Epithelial cell of esophagus (primary cell): ENCODE measurements around the gene PWWP2B.

Source experiments
- DNase-seq: peaks from one replicate; pipeline ENCODE4 v3.0.0; 2010; ENCODE audit warnings: low read depth
- H3K4me3 ChIP-seq: 2 replicates; pipeline ENCODE4 v1.5.1; 2011; ENCODE audit warnings: mild to moderate bottlenecking, low read length, control low read depth
- TF ChIP-seq, protein P1 (sequence below): IDR thresholded peaks from 2 replicates; pipeline ENCODE4 v1.5.1; 2011; ENCODE audit warnings: low read depth, mild to moderate bottlenecking, low read length, control low read depth, inconsistent platforms; ENCODE audit not compliant: insufficient read depth; ENCODE audit errors: missing control alignments

PWWP2B gene

DNA sequence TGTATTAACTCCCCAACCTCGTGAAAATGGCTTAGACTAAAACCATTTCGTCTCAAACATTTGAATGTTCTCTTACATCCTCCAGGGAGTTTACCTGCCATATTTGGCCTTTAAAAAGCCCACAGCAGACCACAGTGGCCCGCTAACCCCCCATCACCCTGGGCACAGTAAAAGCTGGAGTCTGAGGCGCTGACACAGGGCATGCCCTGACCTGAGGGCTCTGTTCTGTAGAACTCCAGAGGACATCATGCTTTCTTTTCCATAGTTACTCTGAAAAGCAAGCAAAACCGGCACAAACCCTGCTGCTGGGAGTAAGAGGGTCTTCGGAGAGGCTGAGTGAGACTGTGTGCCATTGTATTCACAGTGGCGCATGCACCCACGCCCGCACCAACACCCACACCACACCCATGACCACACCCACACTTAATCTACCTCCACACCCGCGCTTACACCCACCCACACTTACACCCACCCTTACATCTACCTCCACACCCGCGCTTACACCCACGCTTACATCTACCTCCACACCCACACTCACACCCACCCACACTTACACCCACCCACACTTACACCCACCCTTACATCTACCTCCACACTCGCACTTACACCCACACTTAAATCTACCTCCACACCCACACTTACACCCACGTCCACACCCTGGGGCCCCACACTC lies 32.9 kb upstream of the PWWP2B start:
- peak; percentile 72 for DNase-seq
- TF ChIP-seq, protein P1, sequence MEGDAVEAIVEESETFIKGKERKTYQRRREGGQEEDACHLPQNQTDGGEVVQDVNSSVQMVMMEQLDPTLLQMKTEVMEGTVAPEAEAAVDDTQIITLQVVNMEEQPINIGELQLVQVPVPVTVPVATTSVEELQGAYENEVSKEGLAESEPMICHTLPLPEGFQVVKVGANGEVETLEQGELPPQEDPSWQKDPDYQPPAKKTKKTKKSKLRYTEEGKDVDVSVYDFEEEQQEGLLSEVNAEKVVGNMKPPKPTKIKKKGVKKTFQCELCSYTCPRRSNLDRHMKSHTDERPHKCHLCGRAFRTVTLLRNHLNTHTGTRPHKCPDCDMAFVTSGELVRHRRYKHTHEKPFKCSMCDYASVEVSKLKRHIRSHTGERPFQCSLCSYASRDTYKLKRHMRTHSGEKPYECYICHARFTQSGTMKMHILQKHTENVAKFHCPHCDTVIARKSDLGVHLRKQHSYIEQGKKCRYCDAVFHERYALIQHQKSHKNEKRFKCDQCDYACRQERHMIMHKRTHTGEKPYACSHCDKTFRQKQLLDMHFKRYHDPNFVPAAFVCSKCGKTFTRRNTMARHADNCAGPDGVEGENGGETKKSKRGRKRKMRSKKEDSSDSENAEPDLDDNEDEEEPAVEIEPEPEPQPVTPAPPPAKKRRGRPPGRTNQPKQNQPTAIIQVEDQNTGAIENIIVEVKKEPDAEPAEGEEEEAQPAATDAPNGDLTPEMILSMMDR = no peak

DNA sequence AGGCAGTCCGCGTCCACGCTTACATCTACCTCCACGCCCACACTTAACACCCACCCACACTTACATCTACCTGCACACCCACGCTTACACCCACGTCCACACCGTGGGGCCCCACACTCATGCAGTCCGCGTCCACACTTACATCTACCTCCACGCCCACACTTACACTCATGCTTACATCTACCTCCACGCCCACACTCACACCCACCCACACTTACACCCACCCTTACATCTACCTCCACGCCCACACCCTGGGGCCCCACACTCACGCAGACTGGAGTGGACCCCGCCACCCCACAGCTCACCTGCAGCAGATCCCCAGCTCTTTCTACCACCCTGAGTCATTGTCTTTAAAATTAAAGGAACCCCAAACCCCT lies 32.4 kb upstream of the PWWP2B start:
- TF ChIP-seq, protein P1 = no peak
- DNase-seq = peak; percentile 39
- no peak overlapping the region for H3K4me3 ChIP-seq

More for the DNA sequence above, 32.9 kb upstream of the PWWP2B start:
- H3K4me3 ChIP-seq = no peak overlapping the region

DNA sequence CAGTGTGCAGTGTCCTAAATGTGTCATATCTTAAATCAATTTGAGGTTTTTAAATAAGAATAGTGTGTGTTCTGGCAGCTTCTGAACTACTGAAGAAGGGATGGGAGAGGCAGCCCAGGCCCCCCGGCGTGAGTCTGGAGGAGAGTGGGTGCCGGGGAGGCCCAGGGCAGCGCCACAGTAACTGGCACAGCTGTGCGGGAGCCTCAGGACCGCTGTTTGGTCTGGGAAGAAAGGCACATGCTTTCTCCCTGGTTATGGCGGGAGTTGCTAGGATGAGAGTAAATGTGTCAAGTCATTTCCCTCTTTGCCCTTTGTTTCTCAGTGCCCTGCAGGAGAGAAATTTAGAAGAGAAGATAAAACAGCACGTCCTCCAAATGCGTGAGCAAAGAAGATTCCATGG lies 31.9 kb upstream of the PWWP2B start:
- no peak for DNase-seq
- TF ChIP-seq, protein P1 = no peak
- no peak overlapping the region for H3K4me3 ChIP-seq

DNA sequence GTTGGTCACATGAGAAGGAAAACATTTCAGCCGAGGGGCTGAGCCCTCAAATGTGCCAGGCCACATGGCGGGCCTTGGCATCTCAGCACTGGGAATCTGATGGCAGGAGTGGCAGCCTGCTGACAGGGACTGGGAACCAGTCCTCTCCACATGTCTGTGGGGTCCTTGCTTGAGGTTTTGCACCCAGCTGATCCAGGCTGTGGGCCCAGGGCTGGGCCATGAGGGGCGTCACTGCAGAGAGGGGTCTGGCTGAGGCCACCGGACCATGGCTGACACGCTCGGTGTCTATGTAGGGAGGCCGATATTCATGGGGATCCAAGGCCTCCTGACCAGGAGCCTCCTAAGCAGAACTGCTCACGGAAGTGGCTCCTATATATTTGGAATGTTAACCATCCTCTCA lies 31.0 kb upstream of the PWWP2B start:
- H3K4me3 ChIP-seq = no peak overlapping the region
- TF ChIP-seq, protein P1 = no peak
- no peak for DNase-seq

DNA sequence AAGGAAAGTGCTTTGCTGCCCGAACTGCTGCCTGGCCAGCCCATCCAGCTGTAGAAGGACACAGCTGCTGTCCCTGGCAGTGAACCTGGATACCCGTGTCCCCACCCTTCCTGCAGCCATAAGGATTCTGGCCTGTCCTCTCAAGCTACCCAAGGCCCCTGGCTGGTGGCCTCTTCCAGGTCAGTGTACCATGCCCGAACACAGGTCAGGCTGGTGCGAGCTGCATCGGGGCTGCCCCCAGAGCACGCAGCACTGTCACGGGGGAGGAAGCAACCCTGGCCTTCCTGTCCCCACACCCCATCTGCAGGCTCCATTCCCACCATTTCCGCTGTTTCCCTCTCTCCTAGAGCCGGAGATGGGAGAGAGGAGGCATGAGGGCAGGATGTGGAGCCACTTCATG lies 30.5 kb upstream of the PWWP2B start:
- no peak overlapping the region for H3K4me3 ChIP-seq
- no peak for DNase-seq

DNA sequence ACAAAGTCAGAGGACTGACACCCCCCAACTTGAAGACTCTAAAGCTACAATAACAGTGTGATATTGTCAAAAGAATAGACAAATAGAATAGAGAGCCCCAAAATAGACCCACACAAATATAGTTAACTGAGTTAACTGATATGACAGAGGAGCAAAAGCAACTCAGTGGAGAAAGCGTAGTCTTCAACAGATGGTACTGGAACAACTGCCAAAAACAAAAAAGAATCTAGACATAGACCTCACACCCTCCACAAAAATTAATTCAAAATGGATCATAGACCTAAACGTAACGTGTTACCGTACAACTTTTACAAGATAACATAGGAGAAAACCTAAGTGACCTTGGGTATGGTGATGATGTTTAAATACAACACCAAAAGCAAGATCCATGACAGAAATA lies 28.6 kb upstream of the PWWP2B start:
- no peak overlapping the region for H3K4me3 ChIP-seq
- no peak for DNase-seq
- TF ChIP-seq, protein P1 = no peak

More for the DNA sequence above, 30.5 kb upstream of the PWWP2B start:
- TF ChIP-seq, protein P1 = no peak

DNA sequence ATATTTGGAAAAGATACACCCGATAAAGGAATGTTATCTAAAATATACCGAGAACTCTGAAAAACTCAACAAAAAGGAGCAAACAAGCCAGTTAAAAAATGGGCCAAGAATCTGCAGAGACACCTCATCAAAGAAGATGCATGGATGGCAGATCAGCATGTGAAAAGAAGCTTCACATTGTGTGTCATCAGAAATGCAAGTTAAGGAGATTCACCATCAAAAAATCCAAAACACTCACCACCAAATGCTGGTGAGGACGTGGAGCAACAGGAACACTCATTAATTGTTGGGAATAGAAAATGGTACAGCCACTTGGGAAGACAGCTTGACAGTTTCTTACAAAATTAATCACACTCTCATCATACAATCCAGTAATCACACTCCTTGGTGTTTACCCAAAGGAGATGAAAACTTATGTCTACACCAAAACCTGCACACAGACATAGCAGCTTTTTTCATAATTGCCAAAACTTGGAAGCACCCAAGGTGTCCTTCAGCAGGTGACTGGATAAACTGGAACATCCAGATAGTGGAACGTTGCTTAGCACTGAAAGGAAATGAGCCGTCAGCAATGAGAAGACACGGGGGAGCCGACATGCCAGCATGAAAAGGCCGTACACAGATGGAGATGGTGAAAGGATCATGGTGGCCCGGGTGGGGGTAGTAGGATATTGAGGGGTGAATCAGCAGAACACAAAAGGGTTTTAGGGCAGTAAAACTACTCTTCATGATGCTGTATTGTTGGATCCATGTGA lies 27.9 kb upstream of the PWWP2B start:
- TF ChIP-seq, protein P1 = no peak
- H3K4me3 ChIP-seq = no peak overlapping the region
- peak; percentile 9 for DNase-seq
